Fibroblast of lung (primary cell): Measurements from ENCODE around the gene HDC.

Experiments used
- CTCF ChIP-seq, 2 donors: IDR thresholded peaks in 1 of 2; conservative IDR thresholded peaks in 1 of 2; 1 replicate in 1 of 2; 2 replicates in 1 of 2; pipeline ENCODE4 v1.5.1; 2011 to 2012; ENCODE audit warnings: low read length in 2 of 2, control low read depth in 1 of 2, inconsistent platforms in 1 of 2, low read depth in 1 of 2, mild to moderate bottlenecking in 1 of 2
- EZH2 ChIP-seq: IDR thresholded peaks from 2 replicates; pipeline ENCODE4 v1.5.1; 2012; ENCODE audit warnings: low read length, control low read depth, mild to moderate bottlenecking; ENCODE audit errors: missing control alignments

- TF ChIP-seq CTCF (conservative IDR thresholded peaks at IDR 0.05 in 1 of 2, IDR thresholded peaks at IDR 0.05 in 1 of 2; ENCODE audit: low read depth in 1 of 2, low read length in 2 of 2) (no peak), EZH2 (no peak)
Observed at GRCh38 chr15:50225057-50225456, 40.5 kb downstream of the HDC start.
